Activated naive CD8-positive, alpha-beta T cell treated with anti-CD3 and anti-CD28 coated beads, Interleukin-2, amount 50 U/mL, for 16 hours (primary cell): ENCODE data around the gene FGFR3.

ENCODE experiments used
- DNase-seq: peaks from one replicate; pipeline ENCODE4 v3.0.0-alpha.2; 2020; ENCODE audit warnings: low read depth, low spot score

FGFR3 gene

GRCh38 chr4:1756893-1757779 lies 36.0 kb upstream of the FGFR3 start:
- no peak for DNase-seq

DNA sequence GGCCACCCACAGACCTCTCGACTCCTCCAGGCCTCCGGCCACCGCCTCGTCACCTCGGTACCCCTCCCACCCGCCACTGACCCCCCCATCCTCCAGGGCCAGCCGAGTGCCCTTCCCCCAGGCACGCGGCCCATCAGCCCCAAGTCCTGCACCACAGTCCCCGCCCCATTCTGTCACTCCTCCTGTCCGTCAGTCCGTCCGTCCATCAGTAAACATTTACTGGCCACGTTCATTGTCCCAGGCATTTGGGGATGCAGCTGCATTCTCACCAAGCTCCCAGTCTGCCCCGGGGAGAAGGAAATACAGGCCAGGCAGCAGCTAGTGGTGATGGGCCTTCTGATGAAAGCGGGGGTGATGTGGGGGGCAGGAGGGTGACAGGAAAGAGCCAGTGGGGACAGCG lies 35.3 kb upstream of the FGFR3 start:
- DNase-seq, result no peak

DNA sequence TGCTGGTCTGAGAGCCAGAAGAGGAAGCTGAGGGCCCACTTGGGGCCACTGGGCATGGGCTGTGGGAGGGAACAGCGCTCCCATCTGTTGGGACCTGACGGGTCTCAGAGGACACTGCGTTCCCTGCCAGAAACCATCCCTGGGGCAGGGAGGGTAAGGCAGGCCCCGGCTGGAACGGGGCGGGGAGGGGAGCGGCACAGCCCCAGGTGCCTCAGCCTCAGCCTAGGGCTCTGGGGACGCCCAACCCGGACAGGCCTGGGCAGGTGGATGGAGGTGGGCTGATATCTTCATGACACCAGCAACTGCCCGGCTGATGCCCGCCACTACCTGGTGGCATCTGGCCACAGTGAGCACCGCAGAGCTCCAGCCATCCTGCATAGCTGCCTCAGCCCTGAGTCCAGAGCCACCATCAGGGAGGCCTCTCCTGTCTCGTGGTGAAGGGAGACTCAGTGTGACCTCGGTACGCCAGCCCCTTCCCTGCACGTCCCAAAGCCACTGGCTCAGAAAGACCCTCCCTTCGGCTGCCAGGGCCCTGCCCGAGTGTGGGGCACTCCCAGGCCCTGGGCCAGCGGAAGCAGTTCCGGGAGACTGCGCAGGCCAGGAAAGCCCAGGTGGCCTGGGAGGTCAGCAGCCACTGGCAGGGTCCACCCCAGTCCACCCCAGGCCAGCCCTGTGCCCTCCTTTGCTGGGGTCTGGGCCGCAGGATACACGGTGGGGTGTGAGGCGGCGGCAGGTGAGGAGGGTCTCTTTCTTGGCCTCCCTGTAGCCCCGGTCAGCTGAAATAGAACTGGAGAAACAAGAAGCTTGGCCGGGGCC lies 34.6 kb upstream of the FGFR3 start:
- no peak for DNase-seq

- no peak for DNase-seq
These were observed 33.8 kb upstream of the FGFR3 start for GRCh38 chr4:1759170-1759817.

DNA sequence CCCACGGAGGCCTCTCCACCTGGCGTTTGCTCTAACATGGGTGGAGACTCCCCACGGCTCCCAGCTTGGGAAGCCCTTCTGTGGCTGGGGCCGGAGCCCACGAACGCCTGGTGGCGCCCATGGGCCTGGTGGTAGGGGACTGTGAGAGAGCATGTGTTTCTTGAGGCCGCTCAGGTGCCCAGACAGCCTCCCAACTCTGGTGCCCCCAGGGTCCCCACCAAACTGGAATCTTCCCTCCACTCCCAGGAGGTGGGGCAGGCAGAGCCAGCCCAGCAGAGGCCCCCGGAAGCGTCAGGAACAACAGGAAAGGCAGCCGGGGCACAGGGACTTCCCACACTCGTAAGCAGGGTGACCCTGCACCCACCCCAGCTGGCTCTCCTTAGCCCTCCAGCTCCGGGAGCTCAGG lies 33.3 kb upstream of the FGFR3 start:
- no peak for DNase-seq

GRCh38 chr4:1760521-1761071 lies 32.5 kb upstream of the FGFR3 start:
- DNase-seq, result no peak

GRCh38 chr4:1761130-1761689 lies 31.9 kb upstream of the FGFR3 start:
- DNase-seq, result no peak

- no peak for DNase-seq
These were observed 30.7 kb upstream of the FGFR3 start for GRCh38 chr4:1762264-1763010.

DNA sequence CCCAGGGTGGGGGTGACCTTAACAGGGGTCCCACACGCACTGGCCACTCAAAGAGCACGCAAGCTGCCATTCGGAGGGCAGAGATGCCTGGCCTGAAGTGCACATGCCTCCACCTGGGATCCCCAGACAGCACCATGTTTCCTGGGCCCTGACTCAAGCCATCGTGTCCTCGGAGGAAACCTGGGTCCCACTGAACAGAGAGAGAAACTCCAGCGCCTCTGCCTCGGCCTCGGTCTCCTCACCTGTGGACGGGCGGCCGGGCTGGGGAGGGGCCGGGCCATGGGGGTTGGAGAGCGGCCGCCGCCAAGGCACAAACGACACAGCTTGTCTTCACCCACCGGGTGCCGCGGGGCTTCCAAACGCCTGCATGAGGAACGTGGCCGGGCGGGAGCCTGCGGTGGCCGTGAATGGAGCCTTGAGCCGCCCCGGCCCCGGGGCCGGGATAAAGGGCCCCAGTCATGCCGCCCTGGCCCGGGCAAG lies 30.0 kb upstream of the FGFR3 start:
- DNase-seq, result no peak

- no peak for DNase-seq
These were observed 29.5 kb upstream of the FGFR3 start for GRCh38 chr4:1763550-1764080.

GRCh38 chr4:1764670-1765069 lies 28.4 kb upstream of the FGFR3 start:
- DNase-seq, result no peak

DNA sequence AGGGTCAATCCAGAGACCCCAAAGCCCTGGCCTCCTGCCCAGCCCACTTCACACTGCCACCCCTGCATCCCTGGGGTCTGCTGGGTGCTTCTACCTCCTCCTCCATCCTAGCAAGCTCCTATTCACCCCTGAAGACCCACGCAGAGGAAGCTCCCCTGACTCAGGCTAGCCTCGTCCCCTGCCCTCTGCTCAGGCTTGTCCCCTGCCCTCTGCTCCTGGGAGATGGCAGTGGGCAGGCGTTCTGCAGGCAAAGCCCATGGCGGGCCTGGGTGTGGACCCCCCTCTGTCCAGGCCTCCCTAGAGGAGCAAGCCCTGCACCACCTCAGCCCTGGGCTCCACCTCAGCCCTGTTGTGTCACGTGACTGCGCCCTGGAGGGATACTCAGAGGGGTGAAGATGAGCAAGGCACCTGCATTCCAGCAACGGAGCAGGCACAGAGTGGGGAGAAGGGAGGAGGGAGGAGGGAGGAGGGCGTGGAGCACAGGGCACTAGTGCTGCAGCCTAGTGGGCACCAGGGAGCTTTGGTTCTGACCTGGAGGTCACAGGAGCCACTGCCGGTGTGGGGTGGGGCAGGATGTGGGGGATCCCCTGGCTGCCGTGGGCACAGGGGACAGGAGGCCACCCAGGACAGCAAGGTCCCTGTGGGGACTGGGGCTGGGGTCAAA lies 27.6 kb upstream of the FGFR3 start:
- no peak for DNase-seq

GRCh38 chr4:1766106-1767060 lies 26.7 kb upstream of the FGFR3 start:
- DNase-seq, result no peak

DNA sequence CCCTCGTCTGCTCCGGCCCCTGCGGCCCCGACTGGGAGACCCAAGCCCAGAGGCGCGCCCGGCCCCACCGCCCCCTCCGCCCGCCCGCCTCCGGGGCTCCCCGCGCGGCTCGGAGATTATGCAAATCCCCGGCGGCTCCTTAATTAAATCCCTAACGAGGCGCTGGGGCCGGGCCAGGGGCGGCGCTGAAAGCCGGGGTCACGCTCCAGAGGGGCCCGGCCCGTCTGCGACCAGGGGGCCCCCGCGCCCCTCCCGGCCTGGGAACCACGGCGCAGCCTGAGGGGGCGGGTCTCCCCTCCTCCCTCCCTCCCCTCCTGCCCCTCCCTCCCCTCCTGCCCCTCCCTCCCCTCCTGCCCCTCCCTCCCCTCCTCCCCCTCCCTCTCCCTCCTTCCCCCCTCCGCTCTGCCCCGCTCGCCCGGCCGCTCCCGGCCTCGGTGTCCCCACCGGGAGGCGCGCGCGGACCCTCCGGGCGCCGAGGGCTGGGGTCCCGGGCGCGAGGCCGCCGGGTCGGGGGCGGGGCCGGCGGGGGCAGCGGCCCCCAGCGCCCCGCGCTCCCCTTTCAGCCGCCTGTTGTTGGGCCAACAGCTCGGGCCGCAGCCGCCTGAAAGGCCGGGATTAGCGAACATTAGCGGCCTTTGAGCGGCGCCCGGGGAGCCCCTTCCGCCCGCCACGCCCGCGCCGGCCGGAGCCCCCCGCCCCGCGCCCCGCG lies 25.9 kb upstream of the FGFR3 start:
- DNase-seq, result no peak

GRCh38 chr4:1767770-1768366 lies 25.2 kb upstream of the FGFR3 start:
- no peak for DNase-seq

DNA sequence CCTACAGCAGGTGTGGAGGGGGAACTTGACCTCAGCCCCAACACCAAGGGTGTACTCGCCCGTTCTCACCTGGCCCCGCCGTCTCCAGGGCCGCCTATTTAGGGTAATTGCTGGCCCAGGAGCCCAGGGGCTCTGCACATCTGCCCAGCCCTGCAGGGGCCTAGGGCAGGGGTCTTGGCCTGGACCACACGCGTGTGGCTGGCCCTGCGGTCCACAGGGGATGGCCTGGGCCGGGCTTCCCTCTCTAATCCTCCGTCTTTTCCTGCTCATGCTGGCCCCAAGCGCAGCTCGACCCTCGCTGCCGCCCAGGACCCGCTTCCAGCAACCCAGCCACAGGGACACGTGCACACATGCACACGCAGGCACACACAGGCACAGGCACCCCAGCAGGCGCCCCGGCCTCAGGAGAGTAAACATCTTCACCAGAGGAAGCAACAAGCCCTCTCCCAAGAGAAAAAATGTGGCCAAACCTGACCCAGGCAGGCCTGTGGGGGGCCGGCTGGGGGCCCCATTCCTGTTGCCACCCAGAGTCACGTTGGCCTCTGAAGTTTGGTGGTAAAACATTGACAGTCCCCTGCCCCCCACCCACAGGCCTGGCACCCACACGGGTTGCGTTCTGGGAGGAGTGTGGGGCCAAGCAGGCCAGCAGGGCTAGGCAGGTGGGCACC lies 24.6 kb upstream of the FGFR3 start:
- DNase-seq, result no peak

GRCh38 chr4:1769692-1770091 lies 23.4 kb upstream of the FGFR3 start:
- DNase-seq, result no peak
